ENCODE results near the gene TTC21B. TPM values are rescaled to one million over a fixed set of nuclear protein-coding genes. Genes with fewer than 3 reads are reported as not detected.

The TTC21B gene
- total and polyA plus RNA-seq, 8 donors, result 17.2 to 45.7 (median 41.7) TPM

DNA sequence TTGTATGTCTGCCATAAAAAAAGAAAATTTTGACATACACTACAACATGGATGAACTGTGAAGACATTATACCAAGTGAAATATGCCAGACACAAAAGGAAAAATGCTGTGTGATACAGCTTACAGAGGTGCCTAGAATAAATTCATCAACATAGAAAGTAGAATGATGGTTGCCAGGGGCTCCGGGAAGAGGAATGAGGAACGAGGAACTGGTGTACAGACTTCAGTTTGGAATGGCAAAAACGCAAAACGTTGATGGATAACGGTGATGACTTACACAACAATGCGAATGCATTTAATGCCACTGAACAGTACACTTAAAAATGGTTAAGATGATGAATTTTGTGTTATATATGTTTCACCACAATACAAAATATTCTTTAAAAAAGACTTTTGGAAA lies 61.0 kb downstream of the TTC21B start:
- ATAC-seq (no peak), DNase-seq (no peak)
- Histone ChIP-seq H3K36me3 (peaks cover 0 to 48% of the 10 kb centered on the region in 2 donors), H3K9me3 (no peaks in the 10 kb centered on the region), H3K4me3 (no peak overlapping the region), H3K4me1 (peaks cover 0 to 2% of the 10 kb centered on the region in 2 donors), H3K27me3 (no peaks in the 10 kb centered on the region), H3K27ac (no peak overlapping the region)
- TF ChIP-seq, protein P1, sequence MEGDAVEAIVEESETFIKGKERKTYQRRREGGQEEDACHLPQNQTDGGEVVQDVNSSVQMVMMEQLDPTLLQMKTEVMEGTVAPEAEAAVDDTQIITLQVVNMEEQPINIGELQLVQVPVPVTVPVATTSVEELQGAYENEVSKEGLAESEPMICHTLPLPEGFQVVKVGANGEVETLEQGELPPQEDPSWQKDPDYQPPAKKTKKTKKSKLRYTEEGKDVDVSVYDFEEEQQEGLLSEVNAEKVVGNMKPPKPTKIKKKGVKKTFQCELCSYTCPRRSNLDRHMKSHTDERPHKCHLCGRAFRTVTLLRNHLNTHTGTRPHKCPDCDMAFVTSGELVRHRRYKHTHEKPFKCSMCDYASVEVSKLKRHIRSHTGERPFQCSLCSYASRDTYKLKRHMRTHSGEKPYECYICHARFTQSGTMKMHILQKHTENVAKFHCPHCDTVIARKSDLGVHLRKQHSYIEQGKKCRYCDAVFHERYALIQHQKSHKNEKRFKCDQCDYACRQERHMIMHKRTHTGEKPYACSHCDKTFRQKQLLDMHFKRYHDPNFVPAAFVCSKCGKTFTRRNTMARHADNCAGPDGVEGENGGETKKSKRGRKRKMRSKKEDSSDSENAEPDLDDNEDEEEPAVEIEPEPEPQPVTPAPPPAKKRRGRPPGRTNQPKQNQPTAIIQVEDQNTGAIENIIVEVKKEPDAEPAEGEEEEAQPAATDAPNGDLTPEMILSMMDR (IDR thresholded peaks at IDR 0.05), result no peak
- intact Hi-C loops (cut with DNase I), result no loop called here

DNA sequence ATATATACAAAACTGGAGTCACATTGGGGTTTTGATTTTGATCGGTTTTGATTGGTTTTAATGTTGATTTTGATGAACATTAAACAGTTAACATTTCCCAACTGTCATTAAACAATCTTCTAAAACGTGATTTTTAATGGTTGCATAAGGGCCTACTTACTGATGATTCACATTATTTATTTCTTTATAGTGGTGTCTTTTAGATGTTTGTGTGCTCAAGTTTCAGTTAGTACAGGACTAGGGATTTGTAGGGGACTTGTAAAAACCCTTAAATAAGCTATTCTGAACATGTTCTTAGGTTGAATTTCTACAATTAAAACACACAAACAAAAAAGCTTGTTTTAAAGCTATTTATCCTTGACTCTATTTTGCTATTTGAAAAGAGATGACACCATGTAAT lies 61.6 kb downstream of the TTC21B start:
- Histone ChIP-seq H3K36me3 (peaks cover 0 to 49% of the 10 kb centered on the region in 2 donors), H3K4me3 (no peak overlapping the region), H3K4me1 (peaks cover 0 to 2% of the 10 kb centered on the region in 2 donors), H3K27ac (no peak overlapping the region), H3K9me3 (no peaks in the 10 kb centered on the region), H3K27me3 (no peaks in the 10 kb centered on the region)
- TF ChIP-seq, protein P1 (IDR thresholded peaks at IDR 0.05), result no peak
- intact Hi-C loops (cut with DNase I), result no loop called here
- DNase-seq (no peak), ATAC-seq (no peak)

DNA sequence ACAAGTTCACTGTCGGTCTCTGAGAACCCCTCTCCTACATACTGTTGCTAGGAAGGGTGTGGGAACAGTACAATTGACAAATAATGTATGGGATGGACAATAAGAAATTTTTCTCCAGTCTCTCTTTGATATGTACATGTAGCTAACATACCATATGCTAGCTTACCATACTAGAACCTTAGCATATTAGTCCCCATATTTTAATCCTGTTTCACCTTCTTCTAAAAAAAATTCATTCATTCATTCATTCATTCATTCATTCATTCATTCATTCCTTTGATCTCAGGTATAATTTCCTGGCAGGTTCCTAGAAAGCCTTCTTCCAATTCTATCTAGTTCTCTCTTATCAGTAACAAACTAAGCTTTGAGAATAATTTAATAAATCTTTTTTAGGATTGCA lies 62.2 kb downstream of the TTC21B start:
- TF ChIP-seq, protein P1 (IDR thresholded peaks at IDR 0.05), result no peak
- intact Hi-C loops (cut with DNase I), result no loop called here
- no peak overlapping the region for H3K27ac ChIP-seq
- no peaks in the 10 kb centered on the region for H3K27me3 ChIP-seq
- H3K4me3 ChIP-seq, result no peak overlapping the region
- DNase-seq (no peak), ATAC-seq (no peak)
- H3K9me3 ChIP-seq, result no peaks in the 10 kb centered on the region
- H3K4me1 ChIP-seq, result peaks cover 0 to 2% of the 10 kb centered on the region in 2 donors
- peaks cover 0 to 49% of the 10 kb centered on the region in 2 donors for H3K36me3 ChIP-seq

DNA sequence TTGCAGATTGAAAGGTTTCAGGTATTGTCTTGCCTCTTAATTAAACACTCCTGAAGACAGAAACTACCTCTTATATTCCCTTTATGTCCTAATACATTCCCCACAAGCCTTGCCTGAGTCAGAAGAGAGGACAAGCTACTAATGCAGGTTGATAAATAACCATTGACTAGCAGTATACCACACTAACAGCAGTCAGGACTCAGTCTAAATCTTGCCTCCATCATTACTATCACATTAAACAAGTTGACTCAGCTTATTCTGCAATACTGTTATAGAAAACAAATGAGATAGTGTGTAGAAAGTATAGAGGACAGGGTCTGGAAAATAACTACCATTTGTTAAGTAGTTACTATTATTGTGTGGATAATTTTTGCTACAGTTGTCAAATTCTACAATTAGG lies 63.8 kb downstream of the TTC21B start:
- intact Hi-C loops (cut with DNase I), result no loop called here
- ATAC-seq, result no peak
- TF ChIP-seq, protein P1 (IDR thresholded peaks at IDR 0.05), result no peak

DNA sequence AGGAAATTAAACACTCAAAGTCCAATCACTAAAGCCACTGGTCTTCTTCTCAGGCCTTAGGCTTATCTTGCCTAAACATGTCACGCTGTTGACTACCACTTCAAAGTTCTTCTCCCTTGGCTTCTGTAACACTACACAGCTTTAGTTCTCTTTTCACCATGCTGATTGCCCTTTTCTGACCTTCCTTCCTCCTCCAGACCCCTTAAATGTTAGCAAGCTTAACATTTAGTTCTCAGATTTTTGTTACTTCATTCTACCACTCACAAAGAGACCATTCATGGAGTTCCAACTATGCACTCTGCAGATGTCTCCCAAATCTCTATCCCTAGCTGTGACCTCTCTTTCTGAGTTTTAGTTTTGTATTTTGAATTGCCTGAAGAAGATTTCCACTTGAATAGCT lies 64.4 kb downstream of the TTC21B start:
- intact Hi-C loops (cut with DNase I), result no loop called here
- H3K36me3 ChIP-seq, result peaks cover 0 to 48% of the 10 kb centered on the region in 2 donors
- H3K4me1 ChIP-seq, result peaks cover 0 to 2% of the 10 kb centered on the region in 2 donors
- DNase-seq (no peak), ATAC-seq (peak; percentile 49)
- no peak overlapping the region for H3K4me3 ChIP-seq
- TF ChIP-seq, protein P1 (IDR thresholded peaks at IDR 0.05), result no peak
- no peak overlapping the region for H3K27ac ChIP-seq
- H3K27me3 ChIP-seq, result no peaks in the 10 kb centered on the region
- no peaks in the 10 kb centered on the region for H3K9me3 ChIP-seq

More for the DNA sequence above, 63.8 kb downstream of the TTC21B start:
- Histone ChIP-seq H3K4me1 (peaks cover 0 to 2% of the 10 kb centered on the region in 2 donors), H3K36me3 (peaks cover 0 to 55% of the 10 kb centered on the region in 2 donors), H3K4me3 (no peak overlapping the region), H3K27ac (no peak overlapping the region), H3K9me3 (no peaks in the 10 kb centered on the region), H3K27me3 (no peaks in the 10 kb centered on the region)
- DNase-seq, result no peak
